ENCODE results near the gene R3HDM4. TPM values are rescaled to one million over a fixed set of nuclear protein-coding genes. Genes with fewer than 3 reads are reported as not detected.

The R3HDM4 gene
- polyA plus RNA-seq, 2 of the 4 experiments (the other 2 are of a cell fraction): 22.7 to 24.8 TPM

GRCh38 chr19:941292-942132 is 28.5 kb upstream of the R3HDM4 start:
- TF ChIP-seq RFX5 (IDR thresholded peaks at IDR 0.05) (no peak), CEBPB (IDR thresholded peaks at IDR 0.05) (no peak), BCL3 (IDR thresholded peaks at IDR 0.05) (no peak)
- no peak for DNase-seq (ENCODE audit: low read depth in 1 of 2, low spot score in 1 of 2)
- ATAC-seq: no peak
- H3K4me1 ChIP-seq: peaks cover 23% of the 10 kb centered on the region
- peak overlapping the region; percentile 32 for H3K4me3 ChIP-seq
- peak overlapping the region; percentile 81 for H3K4me2 ChIP-seq
- H3K9me3 ChIP-seq: no peaks in the 10 kb centered on the region
- ChIA-PET CTCF (interaction anchor here (0.9 kb wide), 1 partner anchor 30 kb away, joined by 3 read pairs; no protein-coding TSS in a partner anchor), POLR2A (no interaction called here)
- peak overlapping the region; percentile 74 to 93 for H3K27ac ChIP-seq
- FAIRE-seq: no peak
- 84% methylated on average over 39 of the region's 45 CpGs for WGBS (ENCODE audit: missing lambda C conversion rate)

DNA sequence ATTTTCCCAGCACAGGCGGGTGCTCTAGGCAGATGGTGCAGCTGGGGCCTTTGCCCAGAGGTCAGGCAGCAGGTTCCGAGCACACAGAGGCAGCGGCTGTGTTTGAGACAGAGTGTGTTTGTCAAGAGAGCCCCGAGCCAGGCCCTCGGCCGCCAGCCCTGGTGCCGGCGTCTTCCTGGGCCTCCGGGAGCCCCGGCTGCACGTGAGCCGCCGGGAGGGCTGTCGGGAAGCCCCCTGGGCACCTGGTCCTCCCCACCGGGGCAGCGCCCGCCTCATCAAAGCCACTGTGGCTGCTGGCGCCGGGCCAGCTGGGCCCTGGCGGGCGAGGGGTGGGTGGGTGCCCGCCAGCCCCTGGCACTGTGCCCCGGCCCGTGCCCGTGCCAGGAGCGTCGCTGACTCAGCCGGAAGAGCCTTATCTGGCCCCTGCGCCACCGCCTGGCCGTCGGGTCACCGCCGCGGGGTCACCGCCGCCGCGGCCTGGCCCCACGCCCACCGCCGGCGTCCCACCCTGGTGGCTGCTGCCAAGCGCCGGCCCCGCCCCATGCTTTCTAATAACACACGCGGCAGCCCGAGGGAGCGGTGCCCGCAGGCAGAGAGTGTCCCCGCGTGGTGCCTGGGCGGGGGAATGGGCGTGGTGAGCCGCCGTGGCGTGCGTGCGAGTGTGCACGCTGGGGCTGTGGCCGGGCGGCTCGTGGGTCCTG is 27.7 kb upstream of the R3HDM4 start:
- ChIA-PET POLR2A (interaction anchor here (1.1 kb wide), 1 partner anchor 44 kb away, joined by 3 read pairs; the partner anchor contains the start of gene WDR18), CTCF (no interaction called here)
- Histone ChIP-seq H3K4me3 (peak overlapping the region; percentile 32), H3K4me2 (peak overlapping the region; percentile 81), H3K27ac (peak overlapping the region; percentile 74 to 93), H3K9me3 (no peaks in the 10 kb centered on the region), H3K4me1 (peaks cover 23% of the 10 kb centered on the region)
- DNase-seq (ENCODE audit: low read depth in 1 of 2, low spot score in 1 of 2): peak in 1 of 2 experiments; percentile 68
- WGBS (ENCODE audit: missing lambda C conversion rate): 0% methylated on average over 1 of the region's 64 CpGs
- peak; percentile 75 to 84 for ATAC-seq
- no peak for FAIRE-seq
- TF ChIP-seq HES2 (IDR thresholded peaks at IDR 0.05): no peak
- TF ChIP-seq KDM1A (IDR thresholded peaks at IDR 0.05; ENCODE audit: low read depth): no peak
- peak; percentile 66; the same call in 1 of the 2 replicates for TF ChIP-seq GATA3 (IDR thresholded peaks at IDR 0.05; ENCODE audit: borderline replicate concordance)
- TF ChIP-seq EHMT2 (IDR thresholded peaks at IDR 0.05; ENCODE audit: low read depth): no peak
- TF ChIP-seq, protein P1, sequence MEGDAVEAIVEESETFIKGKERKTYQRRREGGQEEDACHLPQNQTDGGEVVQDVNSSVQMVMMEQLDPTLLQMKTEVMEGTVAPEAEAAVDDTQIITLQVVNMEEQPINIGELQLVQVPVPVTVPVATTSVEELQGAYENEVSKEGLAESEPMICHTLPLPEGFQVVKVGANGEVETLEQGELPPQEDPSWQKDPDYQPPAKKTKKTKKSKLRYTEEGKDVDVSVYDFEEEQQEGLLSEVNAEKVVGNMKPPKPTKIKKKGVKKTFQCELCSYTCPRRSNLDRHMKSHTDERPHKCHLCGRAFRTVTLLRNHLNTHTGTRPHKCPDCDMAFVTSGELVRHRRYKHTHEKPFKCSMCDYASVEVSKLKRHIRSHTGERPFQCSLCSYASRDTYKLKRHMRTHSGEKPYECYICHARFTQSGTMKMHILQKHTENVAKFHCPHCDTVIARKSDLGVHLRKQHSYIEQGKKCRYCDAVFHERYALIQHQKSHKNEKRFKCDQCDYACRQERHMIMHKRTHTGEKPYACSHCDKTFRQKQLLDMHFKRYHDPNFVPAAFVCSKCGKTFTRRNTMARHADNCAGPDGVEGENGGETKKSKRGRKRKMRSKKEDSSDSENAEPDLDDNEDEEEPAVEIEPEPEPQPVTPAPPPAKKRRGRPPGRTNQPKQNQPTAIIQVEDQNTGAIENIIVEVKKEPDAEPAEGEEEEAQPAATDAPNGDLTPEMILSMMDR (IDR thresholded peaks at IDR 0.05): no peak
- TF ChIP-seq USF2 (IDR thresholded peaks at IDR 0.05): no peak
- no peak for TF ChIP-seq TFCP2L1 (CRISPR knock-in tag; IDR thresholded peaks at IDR 0.05)
- no peak for TF ChIP-seq HOXB13 (CRISPR knock-in tag; IDR thresholded peaks at IDR 0.05; ENCODE audit: low read depth)
- TF ChIP-seq ELK1 (IDR thresholded peaks at IDR 0.05; ENCODE audit: low read depth, low read length): no peak
- no peak for TF ChIP-seq MAZ (IDR thresholded peaks at IDR 0.05; ENCODE audit: borderline replicate concordance, low read depth, low read length)
- TF ChIP-seq SMC3 (IDR thresholded peaks at IDR 0.05): no peak
- peak; percentile 82 for TF ChIP-seq BHLHE40 (IDR thresholded peaks at IDR 0.05; ENCODE audit: low read depth, low read length)
- TF ChIP-seq RNF2 (IDR thresholded peaks at IDR 0.05; ENCODE audit: borderline replicate concordance, low read depth): no peak
- TF ChIP-seq, protein P2, sequence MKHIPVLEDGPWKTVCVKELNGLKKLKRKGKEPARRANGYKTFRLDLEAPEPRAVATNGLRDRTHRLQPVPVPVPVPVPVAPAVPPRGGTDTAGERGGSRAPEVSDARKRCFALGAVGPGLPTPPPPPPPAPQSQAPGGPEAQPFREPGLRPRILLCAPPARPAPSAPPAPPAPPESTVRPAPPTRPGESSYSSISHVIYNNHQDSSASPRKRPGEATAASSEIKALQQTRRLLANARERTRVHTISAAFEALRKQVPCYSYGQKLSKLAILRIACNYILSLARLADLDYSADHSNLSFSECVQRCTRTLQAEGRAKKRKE (CRISPR knock-in tag; IDR thresholded peaks at IDR 0.05; ENCODE audit: low read depth): no peak
- TF ChIP-seq, protein P3, sequence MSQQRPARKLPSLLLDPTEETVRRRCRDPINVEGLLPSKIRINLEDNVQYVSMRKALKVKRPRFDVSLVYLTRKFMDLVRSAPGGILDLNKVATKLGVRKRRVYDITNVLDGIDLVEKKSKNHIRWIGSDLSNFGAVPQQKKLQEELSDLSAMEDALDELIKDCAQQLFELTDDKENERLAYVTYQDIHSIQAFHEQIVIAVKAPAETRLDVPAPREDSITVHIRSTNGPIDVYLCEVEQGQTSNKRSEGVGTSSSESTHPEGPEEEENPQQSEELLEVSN (IDR thresholded peaks at IDR 0.05; ENCODE audit: borderline replicate concordance, low read depth): peak; percentile 42; the same call in 1 of the 2 replicates
- TF ChIP-seq ZFP36 (IDR thresholded peaks at IDR 0.05; ENCODE audit: borderline replicate concordance, partially characterized antibody): no peak
- TF ChIP-seq POLR2AphosphoS2 (conservative IDR thresholded peaks at IDR 0.05; ENCODE audit: low read length): no peak
- TF ChIP-seq JUN (IDR thresholded peaks at IDR 0.05): peak in 1 of 2 experiments; percentile 76; a peak in 4 of 5 replicates
- TF ChIP-seq NR3C1 (IDR thresholded peaks at IDR 0.05): no peak
- no peak for TF ChIP-seq POLR2A (IDR thresholded peaks at IDR 0.05; ENCODE audit: low read length)
- no peak for TF ChIP-seq HDAC2 (IDR thresholded peaks at IDR 0.05)
- no peak for TF ChIP-seq ZNF302 (CRISPR knock-in tag; IDR thresholded peaks at IDR 0.05)
- no peak for TF ChIP-seq CEBPB (IDR thresholded peaks at IDR 0.05)
- TF ChIP-seq SREBF2 (IDR thresholded peaks at IDR 0.05): no peak
- no peak for TF ChIP-seq FOSL2 (IDR thresholded peaks at IDR 0.05)
- TF ChIP-seq FOSL2 (CRISPR knock-in tag; IDR thresholded peaks at IDR 0.05): peak; percentile 69
- TF ChIP-seq EP300 (IDR thresholded peaks at IDR 0.05): no peak
- no peak for TF ChIP-seq CHD4 (IDR thresholded peaks at IDR 0.05; ENCODE audit: borderline replicate concordance)

Data from A549 (cell line).